ENCODE data around the gene SEPSECS.

- no peak for TF ChIP-seq CTCF (IDR thresholded peaks at IDR 0.05)
- TF ChIP-seq POLR2A (IDR thresholded peaks at IDR 0.05) = no peak
Measured at GRCh38 chr4:25158817-25159216, 1.4 kb downstream of the SEPSECS start.
